SJCRH30 (cell line): ENCODE measurements around the gene CNTN3. TPM values are rescaled to one million over a fixed set of nuclear protein-coding genes. Genes with fewer than 3 reads are reported as not detected.
A peak's percentile ranks its signal among the peaks of the same experiment; 100 is the strongest.

Experiments used
- DNase-seq, 2 experiments: peaks; one replicate each; pipeline ENCODE4 v3.0.0-alpha.2; 2015 to 2020
- H3K27ac ChIP-seq: fragments of 250-450 bp; sonication (Bioruptor Pico); 2 replicates; pipeline ENCODE4 v1.5.1; 2020; ENCODE audit warnings: mild to moderate bottlenecking, moderate library complexity
- H3K27me3 ChIP-seq: fragments of 250-450 bp; sonication (Bioruptor Pico); 2 replicates; pipeline ENCODE4 v1.5.1; 2020; ENCODE audit warnings: mild to moderate bottlenecking, moderate library complexity
- H3K36me3 ChIP-seq: fragments of 250-450 bp; sonication (Bioruptor Pico); 2 replicates; pipeline ENCODE4 v1.5.1; 2020; ENCODE audit warnings: mild to moderate bottlenecking, moderate library complexity
- H3K4me1 ChIP-seq: fragments of 250-450 bp; sonication (Bioruptor Pico); 2 replicates; pipeline ENCODE4 v1.5.1; 2020; ENCODE audit warnings: mild to moderate bottlenecking, moderate library complexity
- H3K4me3 ChIP-seq: fragments of 250-450 bp; sonication (Bioruptor Pico); 2 replicates; pipeline ENCODE4 v1.5.1; 2020; ENCODE audit warnings: mild to moderate bottlenecking, moderate library complexity
- H3K9me3 ChIP-seq: fragments of 250-450 bp; sonication (Bioruptor Pico); replicated peaks from 2 replicates; pipeline ENCODE4 v1.5.1; 2020; ENCODE audit warnings: mild to moderate bottlenecking, moderate library complexity
- total RNA-seq: library from RNA; depleted of rRNA; stranded (reverse); fragments of >200 nt; shearing (Covaris generic); gene quantifications from 2 replicates; pipeline ENCODE4 v1.2.3, GENCODE V29; 2014; rRNA removed

CNTN3 gene
- not detected in 2 replicates for total RNA-seq

- DNase-seq, result no peak
- no peak within 1 kb of the TSS for H3K27ac ChIP-seq
- H3K27me3 ChIP-seq, result no peaks in the 10 kb centered on the region
- H3K36me3 ChIP-seq, result no peaks in the 10 kb centered on the region
- no peak within 1 kb of the TSS for H3K4me3 ChIP-seq
- no peaks in the 10 kb centered on the region for H3K4me1 ChIP-seq
- no peaks in the 10 kb centered on the region for H3K9me3 ChIP-seq
Measured at GRCh38 chr3:74614107-74614967, at the start of gene CNTN3. TSS of gene CNTN3 (minus strand) at chr3:74614659. CDS start at chr3:74521112, 93,547 bp downstream.

GRCh38 chr3:74663178-74663577, 48.7 kb upstream of the CNTN3 start:
- DNase-seq, result no peak
- Histone ChIP-seq H3K27me3 (no peaks in the 10 kb centered on the region), H3K36me3 (no peaks in the 10 kb centered on the region), H3K4me1 (no peaks in the 10 kb centered on the region), H3K4me3 (no peak overlapping the region), H3K27ac (no peak overlapping the region), H3K9me3 (no peaks in the 10 kb centered on the region)

DNA sequence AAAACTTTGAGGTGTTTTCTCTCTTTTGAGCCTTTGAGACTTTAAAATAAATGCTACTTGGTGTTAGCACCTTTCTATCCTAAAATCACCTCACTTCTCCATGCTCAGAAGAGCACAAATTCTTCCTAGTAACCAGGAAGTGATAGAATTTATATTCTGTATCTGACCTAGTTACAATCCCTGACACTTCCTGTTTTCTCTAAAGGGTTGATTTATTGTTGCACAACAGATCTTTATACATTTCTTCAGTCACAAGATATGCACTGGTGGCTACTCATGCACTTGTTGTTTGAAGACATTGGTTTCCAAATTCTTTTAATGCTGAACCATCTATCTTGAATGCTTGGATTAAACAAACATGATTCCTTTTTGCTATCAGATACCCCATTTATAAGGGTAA, 47.2 kb upstream of the CNTN3 start:
- Histone ChIP-seq H3K36me3 (no peaks in the 10 kb centered on the region), H3K27ac (no peak overlapping the region), H3K4me3 (no peak overlapping the region), H3K9me3 (no peaks in the 10 kb centered on the region), H3K4me1 (no peaks in the 10 kb centered on the region), H3K27me3 (no peaks in the 10 kb centered on the region)
- no peak for DNase-seq

- no peak for DNase-seq
Measured at GRCh38 chr3:74651885-74652284, 37.4 kb upstream of the CNTN3 start.

GRCh38 chr3:74651292-74651691, 36.8 kb upstream of the CNTN3 start:
- no peaks in the 10 kb centered on the region for H3K36me3 ChIP-seq
- H3K27ac ChIP-seq, result no peak overlapping the region
- no peaks in the 10 kb centered on the region for H3K9me3 ChIP-seq
- no peaks in the 10 kb centered on the region for H3K27me3 ChIP-seq
- no peak for DNase-seq
- H3K4me1 ChIP-seq, result no peaks in the 10 kb centered on the region
- no peak overlapping the region for H3K4me3 ChIP-seq

More at GRCh38 chr3:74651885-74652284, 37.4 kb upstream of the CNTN3 start:
- H3K27me3 ChIP-seq, result no peaks in the 10 kb centered on the region
- no peaks in the 10 kb centered on the region for H3K36me3 ChIP-seq
- H3K4me3 ChIP-seq, result no peak overlapping the region
- H3K27ac ChIP-seq, result no peak overlapping the region
- H3K9me3 ChIP-seq, result no peaks in the 10 kb centered on the region
- no peaks in the 10 kb centered on the region for H3K4me1 ChIP-seq

GRCh38 chr3:74648107-74648506, 33.6 kb upstream of the CNTN3 start:
- Histone ChIP-seq H3K27ac (no peak overlapping the region), H3K36me3 (no peaks in the 10 kb centered on the region), H3K4me1 (no peaks in the 10 kb centered on the region), H3K27me3 (no peaks in the 10 kb centered on the region), H3K9me3 (no peaks in the 10 kb centered on the region), H3K4me3 (no peak overlapping the region)
- no peak for DNase-seq

- H3K4me3 ChIP-seq, result no peak overlapping the region
- H3K36me3 ChIP-seq, result no peaks in the 10 kb centered on the region
- no peaks in the 10 kb centered on the region for H3K27me3 ChIP-seq
- H3K4me1 ChIP-seq, result no peaks in the 10 kb centered on the region
- H3K9me3 ChIP-seq, result no peaks in the 10 kb centered on the region
- no peak overlapping the region for H3K27ac ChIP-seq
- DNase-seq, result no peak
Measured at GRCh38 chr3:74646094-74646493, 31.6 kb upstream of the CNTN3 start.

DNA sequence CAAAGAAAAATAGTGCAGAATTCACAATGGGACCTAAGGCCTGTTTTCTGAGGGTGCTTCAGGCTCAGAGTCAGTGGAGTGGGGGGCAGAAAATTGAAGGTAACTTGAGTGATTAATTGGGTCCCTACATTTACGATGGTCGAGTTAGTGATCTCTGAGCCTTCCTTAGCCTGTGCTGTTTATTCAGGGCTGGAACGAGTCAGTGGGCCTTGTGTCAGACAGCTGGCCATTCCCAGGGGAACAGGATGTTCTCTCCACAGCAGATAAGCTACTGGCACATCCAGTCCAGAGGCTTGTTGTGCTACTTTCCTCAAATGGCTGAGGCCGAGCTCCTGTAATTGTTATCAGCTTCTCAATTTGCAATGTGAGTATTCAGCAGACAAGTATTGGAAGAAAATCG, 29.2 kb upstream of the CNTN3 start:
- no peaks in the 10 kb centered on the region for H3K9me3 ChIP-seq
- H3K36me3 ChIP-seq, result no peaks in the 10 kb centered on the region
- H3K4me3 ChIP-seq, result no peak overlapping the region
- H3K27me3 ChIP-seq, result no peaks in the 10 kb centered on the region
- DNase-seq, result peak; percentile 7 to 21
- no peaks in the 10 kb centered on the region for H3K4me1 ChIP-seq
- no peak overlapping the region for H3K27ac ChIP-seq

DNA sequence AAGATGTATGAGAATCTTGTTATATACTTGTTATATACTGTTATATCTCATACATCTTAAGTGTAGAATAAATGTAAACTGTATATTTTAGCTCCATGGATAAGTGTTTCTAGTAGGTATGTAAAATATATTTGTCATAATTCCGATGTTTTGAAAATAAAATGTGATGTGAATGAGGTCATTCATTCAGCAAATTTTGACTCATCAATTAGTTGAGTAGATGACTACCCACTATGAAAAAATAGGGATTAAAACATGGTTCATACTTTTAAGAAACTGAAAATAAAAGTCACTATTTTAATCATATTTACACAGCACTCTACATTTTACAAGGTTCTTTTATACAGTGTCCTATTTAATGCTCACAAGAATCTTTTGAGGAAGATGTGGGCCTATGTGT, 28.4 kb upstream of the CNTN3 start:
- Histone ChIP-seq H3K4me3 (no peak overlapping the region), H3K9me3 (no peaks in the 10 kb centered on the region), H3K27me3 (no peaks in the 10 kb centered on the region), H3K4me1 (no peaks in the 10 kb centered on the region), H3K36me3 (no peaks in the 10 kb centered on the region), H3K27ac (no peak overlapping the region)
- no peak for DNase-seq

GRCh38 chr3:74640211-74640610, 25.8 kb upstream of the CNTN3 start:
- Histone ChIP-seq H3K4me3 (no peak overlapping the region), H3K27me3 (no peaks in the 10 kb centered on the region), H3K36me3 (no peaks in the 10 kb centered on the region), H3K4me1 (no peaks in the 10 kb centered on the region), H3K27ac (no peak overlapping the region), H3K9me3 (no peaks in the 10 kb centered on the region)
- DNase-seq, result no peak

DNA sequence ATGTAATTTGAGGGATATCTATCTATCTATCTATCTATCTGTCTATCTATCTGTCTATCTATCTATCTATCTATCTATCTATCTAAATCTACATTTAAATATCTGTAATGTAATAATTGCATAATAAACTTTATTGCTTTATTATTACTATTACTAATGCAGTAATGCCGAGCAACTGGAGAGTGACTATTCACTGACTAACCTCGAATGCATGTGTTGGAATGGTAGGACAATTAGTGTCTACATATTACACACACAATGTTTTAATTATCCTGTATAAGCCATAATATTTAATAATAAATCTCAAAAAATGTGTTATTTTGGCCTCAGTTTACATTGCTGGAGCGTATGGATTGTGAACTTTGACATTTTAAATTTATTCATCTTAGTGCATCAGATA, 25.2 kb upstream of the CNTN3 start:
- H3K36me3 ChIP-seq, result no peaks in the 10 kb centered on the region
- no peak for DNase-seq
- no peak overlapping the region for H3K27ac ChIP-seq
- no peaks in the 10 kb centered on the region for H3K9me3 ChIP-seq
- H3K4me3 ChIP-seq, result no peak overlapping the region
- no peaks in the 10 kb centered on the region for H3K4me1 ChIP-seq
- H3K27me3 ChIP-seq, result no peaks in the 10 kb centered on the region

DNA sequence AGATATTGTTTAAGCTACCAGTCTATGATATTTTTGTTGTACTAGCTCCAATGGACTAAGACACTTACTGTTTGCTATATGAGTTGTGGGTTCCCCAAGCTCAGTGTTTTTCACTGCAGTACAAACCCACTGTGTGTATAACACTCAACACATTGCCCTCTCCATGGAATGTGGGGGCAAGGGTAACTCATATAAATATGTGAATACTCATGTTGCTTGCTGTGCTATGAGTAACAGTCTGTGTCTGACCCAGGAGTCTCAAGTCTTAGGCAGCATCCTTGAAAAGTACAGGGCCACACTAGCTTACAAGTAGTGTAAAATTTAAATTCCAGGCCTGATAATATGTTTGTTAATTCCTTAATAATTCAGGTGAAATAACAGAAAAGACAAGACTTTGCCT, 22.5 kb upstream of the CNTN3 start:
- no peak overlapping the region for H3K27ac ChIP-seq
- DNase-seq, result no peak
- H3K4me3 ChIP-seq, result no peak overlapping the region
- no peaks in the 10 kb centered on the region for H3K4me1 ChIP-seq
- H3K36me3 ChIP-seq, result no peaks in the 10 kb centered on the region
- H3K27me3 ChIP-seq, result no peaks in the 10 kb centered on the region
- no peaks in the 10 kb centered on the region for H3K9me3 ChIP-seq

DNA sequence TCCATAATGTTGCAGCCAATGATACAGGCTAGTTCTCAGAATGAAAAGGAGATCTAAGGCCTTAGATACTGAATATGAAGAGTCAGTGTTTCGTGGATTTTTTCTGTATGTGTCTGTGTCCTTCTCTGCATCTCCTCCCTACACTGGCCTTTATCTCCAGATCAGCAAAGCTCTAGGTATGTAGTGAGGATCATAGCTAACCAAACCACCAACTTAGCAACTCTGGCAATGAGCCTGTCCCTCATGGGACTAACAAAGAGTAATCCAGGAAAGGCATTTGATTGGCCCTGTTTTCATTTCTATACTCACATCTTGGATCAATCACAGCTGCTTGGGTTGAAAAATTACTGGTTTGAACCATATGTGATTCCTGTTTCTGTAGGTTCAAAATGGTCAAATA, 18.6 kb upstream of the CNTN3 start:
- DNase-seq, result no peak
- H3K27ac ChIP-seq, result no peak overlapping the region

GRCh38 chr3:74631351-74632140, 17.1 kb upstream of the CNTN3 start:
- no peaks in the 10 kb centered on the region for H3K4me1 ChIP-seq
- no peak for DNase-seq
- no peaks in the 10 kb centered on the region for H3K27me3 ChIP-seq
- no peak overlapping the region for H3K4me3 ChIP-seq
- no peaks in the 10 kb centered on the region for H3K9me3 ChIP-seq
- no peak overlapping the region for H3K27ac ChIP-seq
- H3K36me3 ChIP-seq, result no peaks in the 10 kb centered on the region

More for the DNA sequence above, 18.6 kb upstream of the CNTN3 start:
- no peaks in the 10 kb centered on the region for H3K4me1 ChIP-seq
- no peaks in the 10 kb centered on the region for H3K36me3 ChIP-seq
- no peak overlapping the region for H3K4me3 ChIP-seq
- H3K27me3 ChIP-seq, result no peaks in the 10 kb centered on the region
- H3K9me3 ChIP-seq, result no peaks in the 10 kb centered on the region

GRCh38 chr3:74630602-74631001, 16.1 kb upstream of the CNTN3 start:
- H3K4me3 ChIP-seq, result no peak overlapping the region
- no peak overlapping the region for H3K27ac ChIP-seq
- H3K36me3 ChIP-seq, result no peaks in the 10 kb centered on the region
- no peak for DNase-seq
- no peaks in the 10 kb centered on the region for H3K4me1 ChIP-seq
- H3K27me3 ChIP-seq, result no peaks in the 10 kb centered on the region
- H3K9me3 ChIP-seq, result no peaks in the 10 kb centered on the region
